ENCODE data around the gene NXT1.
A peak's percentile ranks its signal among the peaks of the same experiment; 100 is the strongest.
"Not testable (repeated sequence)": the region's sequence is repeated elsewhere in the genome, so short reads cannot be mapped to it uniquely, and the experiment has no call there.

Gene NXT1

GRCh38 chr20:23331450-23332350 is 18.9 kb upstream of the NXT1 start:
- DNase-seq (ENCODE audit: low read depth in 2 of 2) = no peak

- DNase-seq (ENCODE audit: low read depth in 2 of 2) = no peak
Measured at GRCh38 chr20:23332467-23332866, 18.1 kb upstream of the NXT1 start.

- no peak for DNase-seq (ENCODE audit: low read depth in 2 of 2)
Measured at GRCh38 chr20:23334111-23334510, 16.5 kb upstream of the NXT1 start.

GRCh38 chr20:23335521-23335920 is 15.1 kb upstream of the NXT1 start:
- DNase-seq (ENCODE audit: low read depth in 2 of 2) = no peak

GRCh38 chr20:23336476-23336875 is 14.1 kb upstream of the NXT1 start:
- DNase-seq (ENCODE audit: low read depth in 2 of 2) = no peak

GRCh38 chr20:23337312-23337711 is 13.3 kb upstream of the NXT1 start:
- DNase-seq (ENCODE audit: low read depth in 2 of 2) = no peak

GRCh38 chr20:23339986-23340385 is 10.6 kb upstream of the NXT1 start:
- DNase-seq (ENCODE audit: low read depth in 2 of 2) = no peak

- DNase-seq (ENCODE audit: low read depth in 2 of 2) = no peak
Measured at GRCh38 chr20:23340524-23340923, 10.1 kb upstream of the NXT1 start.

GRCh38 chr20:23341073-23341472 is 9.5 kb upstream of the NXT1 start:
- no peak for DNase-seq (ENCODE audit: low read depth in 2 of 2)

- DNase-seq (ENCODE audit: low read depth in 2 of 2) = no peak
Measured at GRCh38 chr20:23343590-23343989, 7.0 kb upstream of the NXT1 start.

- no peak for DNase-seq (ENCODE audit: low read depth in 2 of 2)
Measured at GRCh38 chr20:23344336-23344735, 6.3 kb upstream of the NXT1 start.

GRCh38 chr20:23346002-23346401 is 4.6 kb upstream of the NXT1 start:
- DNase-seq (ENCODE audit: low read depth in 2 of 2) = no peak

GRCh38 chr20:23347791-23348190 is 2.8 kb upstream of the NXT1 start:
- no peak for DNase-seq (ENCODE audit: low read depth in 2 of 2)

- not testable (repeated sequence) for DNase-seq (ENCODE audit: low read depth in 2 of 2)
Measured at GRCh38 chr20:23348510-23348909, 2.1 kb upstream of the NXT1 start.

GRCh38 chr20:23349338-23350195 is 1.0 kb upstream of the NXT1 start:
- DNase-seq (ENCODE audit: low read depth in 2 of 2) = peak; percentile 30 to 50

GRCh38 chr20:23350904-23351838 is 580 bp downstream of the NXT1 start:
- DNase-seq (ENCODE audit: low read depth in 2 of 2) = peak in 1 of 2 donors; percentile 39

GRCh38 chr20:23356203-23356602 is 5.6 kb downstream of the NXT1 start:
- no peak for DNase-seq (ENCODE audit: low read depth in 2 of 2)

- peak; percentile 98 to 99 for DNase-seq (ENCODE audit: low read depth in 2 of 2)
Measured at GRCh38 chr20:23357767-23358562, 7.4 kb downstream of the NXT1 start.

- DNase-seq (ENCODE audit: low read depth in 2 of 2) = no peak
Measured at GRCh38 chr20:23358563-23358906, 7.9 kb downstream of the NXT1 start.

GRCh38 chr20:23358923-23359593 is 8.5 kb downstream of the NXT1 start:
- DNase-seq (ENCODE audit: low read depth in 2 of 2) = no peak
